ENCODE results near the gene RFPL1.
"Not testable (repeated sequence)": the region's sequence is repeated elsewhere in the genome, so short reads cannot be mapped to it uniquely, and the experiment has no call there.

GRCh38 chr22:29438283-29438682 is at the start of gene RFPL1:
- TF ChIP-seq EZH2phosphoT487 (IDR thresholded peaks at IDR 0.05; ENCODE audit: unreplicated experiment); CTCF (conservative IDR thresholded peaks at IDR 0.05; ENCODE audit: low read depth in 2 of 2); EZH2 (IDR thresholded peaks at IDR 0.05; ENCODE audit: low read depth, unreplicated experiment); POLR2AphosphoS5 (IDR thresholded peaks at IDR 0.05; ENCODE audit: low read depth); JUNB (IDR thresholded peaks at IDR 0.05; ENCODE audit: unreplicated experiment); CREB1 (CRISPR knock-in tag; IDR thresholded peaks at IDR 0.05; ENCODE audit: low read depth); ZNF331 (CRISPR knock-in tag; IDR thresholded peaks at IDR 0.05; ENCODE audit: low read depth): not testable (repeated sequence)
